Measurements from ENCODE around the gene HBS1L.

Gene HBS1L

DNA sequence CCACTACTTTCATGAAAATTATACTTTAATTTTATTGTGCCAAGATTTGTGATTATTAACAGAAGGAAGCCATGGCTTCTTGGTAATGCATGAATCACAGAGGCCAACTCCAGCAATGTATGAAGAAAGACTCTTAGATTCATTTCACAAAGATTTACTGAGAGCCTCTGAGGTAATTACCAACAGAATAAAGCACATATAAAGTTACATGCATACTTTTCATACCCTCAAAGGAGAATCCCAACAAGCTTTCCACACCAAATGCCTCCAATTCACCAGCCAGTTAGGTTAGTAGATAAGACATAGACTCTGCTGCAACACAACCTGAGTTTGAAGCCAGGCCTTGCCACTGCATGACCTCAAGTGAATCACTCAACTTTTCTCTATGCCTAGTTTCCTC is 41.9 kb downstream of the HBS1L start:
- H3K4me3 ChIP-seq (ENCODE audit: low read depth in 1 of 2, low read length in 2 of 2) = no peak overlapping the region
- H3K9ac ChIP-seq (ENCODE audit: low read length) = no peak overlapping the region
- peaks cover 5% of the 10 kb centered on the region for H3K36me3 ChIP-seq (ENCODE audit: insufficient read depth, low read length)
- no peaks in the 10 kb centered on the region for H3K9me3 ChIP-seq (ENCODE audit: low read length)
- no peaks in the 10 kb centered on the region for H3K27me3 ChIP-seq (ENCODE audit: control insufficient read depth in 1 of 2, insufficient read depth in 2 of 2, low read length in 2 of 2)
- peaks cover 4% of the 10 kb centered on the region for H3K4me1 ChIP-seq (ENCODE audit: insufficient read depth, low read length)
- H3K27ac ChIP-seq (ENCODE audit: low read depth, low read length) = no peak overlapping the region

DNA sequence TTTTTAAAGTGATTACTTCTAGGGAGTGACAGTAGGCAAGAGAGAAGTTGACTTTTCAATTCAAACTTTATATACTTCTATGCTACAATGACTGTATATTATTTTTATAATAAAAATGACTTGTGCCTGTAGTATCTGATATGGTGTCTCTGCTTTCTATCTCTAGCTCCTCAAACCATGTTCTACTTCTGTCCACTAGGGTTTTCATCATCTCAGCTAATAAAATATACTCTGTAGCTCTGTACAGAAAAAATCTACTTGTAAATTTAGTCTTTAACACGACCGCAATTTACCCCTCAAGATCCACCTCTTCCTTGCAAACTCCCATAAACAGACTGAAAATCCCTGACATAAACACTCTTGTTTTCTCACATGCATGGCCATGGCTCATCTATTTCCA is 42.3 kb downstream of the HBS1L start:
- Histone ChIP-seq H3K27me3 (ENCODE audit: control insufficient read depth in 1 of 2, insufficient read depth in 2 of 2, low read length in 2 of 2) (no peaks in the 10 kb centered on the region), H3K9ac (ENCODE audit: low read length) (no peak overlapping the region), H3K9me3 (ENCODE audit: low read length) (no peaks in the 10 kb centered on the region), H3K27ac (ENCODE audit: low read depth, low read length) (no peak overlapping the region), H3K36me3 (ENCODE audit: insufficient read depth, low read length) (peaks cover 5% of the 10 kb centered on the region), H3K4me3 (ENCODE audit: low read depth in 1 of 2, low read length in 2 of 2) (no peak overlapping the region), H3K4me1 (ENCODE audit: insufficient read depth, low read length) (peaks cover 4% of the 10 kb centered on the region)

DNA sequence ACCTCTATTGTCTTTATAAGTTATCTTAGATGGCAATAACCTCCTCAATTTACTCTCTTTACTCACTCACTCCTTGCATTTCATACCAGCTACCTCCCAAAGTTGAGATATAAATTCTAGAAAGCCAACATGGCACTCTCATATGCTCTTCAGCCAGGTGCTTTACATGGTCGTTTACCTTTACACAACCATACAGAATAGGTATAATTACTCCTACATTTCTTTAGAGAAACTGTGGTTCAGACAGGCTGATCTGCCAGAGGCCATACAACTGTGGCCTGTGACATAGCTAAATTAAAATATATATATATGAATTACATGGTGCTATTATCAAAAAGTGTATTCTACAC is 45.7 kb downstream of the HBS1L start:
- H3K36me3 ChIP-seq (ENCODE audit: insufficient read depth, low read length) = peaks cover 5% of the 10 kb centered on the region
- H3K4me1 ChIP-seq (ENCODE audit: insufficient read depth, low read length) = peaks cover 4% of the 10 kb centered on the region
- no peaks in the 10 kb centered on the region for H3K27me3 ChIP-seq (ENCODE audit: control insufficient read depth in 1 of 2, insufficient read depth in 2 of 2, low read length in 2 of 2)
- no peak overlapping the region for H3K4me3 ChIP-seq (ENCODE audit: low read depth in 1 of 2, low read length in 2 of 2)
- no peaks in the 10 kb centered on the region for H3K9me3 ChIP-seq (ENCODE audit: low read length)
- no peak overlapping the region for H3K27ac ChIP-seq (ENCODE audit: low read depth, low read length)
- H3K9ac ChIP-seq (ENCODE audit: low read length) = no peak overlapping the region

DNA sequence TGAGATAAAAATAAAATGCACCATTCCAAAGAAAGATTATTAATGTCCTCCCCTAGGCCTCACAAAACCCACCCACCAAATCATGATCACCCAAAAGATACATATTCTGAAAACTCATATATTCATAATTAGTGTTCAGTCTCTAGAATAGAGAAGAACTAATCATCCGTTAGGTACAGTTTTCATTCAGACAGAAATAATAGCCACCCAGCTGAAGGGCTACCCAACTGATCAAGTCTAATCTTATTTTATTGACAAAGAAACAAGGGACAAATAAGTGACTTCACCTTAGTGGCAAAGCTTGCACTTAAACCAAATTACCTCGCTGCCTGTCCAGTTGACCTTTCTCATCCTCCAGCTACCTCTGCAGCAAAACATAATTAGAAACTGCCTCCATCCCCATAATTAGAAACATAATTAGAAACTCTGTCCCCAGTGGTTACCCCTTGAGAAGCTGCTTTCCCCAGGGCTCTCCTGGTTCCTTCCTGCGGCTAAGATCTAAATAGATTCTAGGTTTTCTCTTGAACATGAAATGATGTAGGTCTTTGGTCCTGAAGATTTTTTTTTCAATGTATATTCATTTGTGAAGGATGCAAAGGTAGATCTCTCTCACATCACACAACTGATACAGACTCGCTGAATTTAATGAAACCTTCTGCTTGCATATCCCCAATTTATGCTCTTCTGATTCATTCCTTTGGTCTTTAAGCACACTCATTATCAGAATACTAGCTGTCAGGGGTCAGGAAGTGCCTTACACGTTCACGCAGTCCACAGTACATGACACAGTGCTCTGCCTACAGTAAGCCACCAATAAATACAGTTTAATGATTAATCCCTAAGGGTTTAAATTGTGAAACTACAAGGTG is 46.3 kb downstream of the HBS1L start:
- no peak overlapping the region for H3K4me3 ChIP-seq (ENCODE audit: low read depth in 1 of 2, low read length in 2 of 2)
- no peak overlapping the region for H3K27ac ChIP-seq (ENCODE audit: low read depth, low read length)
- H3K9ac ChIP-seq (ENCODE audit: low read length) = no peak overlapping the region
- H3K27me3 ChIP-seq (ENCODE audit: control insufficient read depth in 1 of 2, insufficient read depth in 2 of 2, low read length in 2 of 2) = no peaks in the 10 kb centered on the region
- H3K36me3 ChIP-seq (ENCODE audit: insufficient read depth, low read length) = peaks cover 5% of the 10 kb centered on the region
- H3K4me1 ChIP-seq (ENCODE audit: insufficient read depth, low read length) = peaks cover 4% of the 10 kb centered on the region
- H3K9me3 ChIP-seq (ENCODE audit: low read length) = no peaks in the 10 kb centered on the region

DNA sequence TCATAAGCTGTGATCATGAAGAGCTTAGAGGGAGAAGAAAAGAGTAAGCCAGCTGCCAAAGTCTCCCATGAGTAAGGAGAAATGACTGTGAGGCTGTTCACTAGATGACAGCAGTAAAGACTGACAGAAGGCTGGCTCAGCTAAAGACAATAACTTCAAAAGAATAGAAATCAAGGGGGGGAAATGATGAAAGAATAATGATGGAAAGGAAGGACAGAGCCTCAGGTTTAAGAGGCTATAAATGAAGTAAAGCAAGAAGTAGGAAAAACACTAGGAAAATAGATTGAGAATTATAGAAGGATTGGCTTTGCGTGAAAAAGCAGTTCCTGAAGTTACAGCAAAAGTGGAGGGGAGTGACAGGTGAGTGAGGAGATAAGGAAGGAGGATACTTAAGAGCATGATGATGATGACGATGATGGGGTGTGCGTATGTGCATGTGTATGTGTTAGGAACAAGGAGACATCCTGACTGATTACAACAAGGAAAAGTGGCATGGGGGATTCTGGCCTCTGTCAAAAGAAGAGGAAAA is 48.2 kb downstream of the HBS1L start:
- Histone ChIP-seq H3K9me3 (ENCODE audit: low read length) (no peaks in the 10 kb centered on the region), H3K4me1 (ENCODE audit: insufficient read depth, low read length) (no peaks in the 10 kb centered on the region), H3K27ac (ENCODE audit: low read depth, low read length) (no peak overlapping the region), H3K36me3 (ENCODE audit: insufficient read depth, low read length) (no peaks in the 10 kb centered on the region), H3K27me3 (ENCODE audit: control insufficient read depth in 1 of 2, insufficient read depth in 2 of 2, low read length in 2 of 2) (no peaks in the 10 kb centered on the region), H3K4me3 (ENCODE audit: low read depth in 1 of 2, low read length in 2 of 2) (no peak overlapping the region), H3K9ac (ENCODE audit: low read length) (no peak overlapping the region)

DNA sequence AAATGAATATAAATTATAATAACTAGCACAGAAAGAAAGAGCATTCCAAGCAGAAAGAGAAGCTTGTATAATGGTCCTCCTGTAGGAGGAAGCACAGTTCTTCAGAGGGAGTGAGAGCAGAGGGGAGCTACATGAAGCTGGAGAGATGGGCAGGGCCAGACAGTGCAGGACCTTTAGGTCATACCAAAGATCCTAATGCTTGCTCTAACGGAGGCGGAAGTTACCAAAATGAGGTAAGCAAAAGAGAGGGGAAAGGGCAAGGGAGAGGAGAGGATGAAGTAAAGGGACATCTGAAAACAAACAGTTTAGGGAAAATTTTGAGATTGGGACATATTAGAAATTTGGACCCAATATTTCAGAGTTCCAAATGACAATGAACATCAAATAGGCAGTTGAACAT is 50.2 kb downstream of the HBS1L start:
- Histone ChIP-seq H3K9me3 (ENCODE audit: low read length) (no peaks in the 10 kb centered on the region), H3K27ac (ENCODE audit: low read depth, low read length) (no peak overlapping the region), H3K9ac (ENCODE audit: low read length) (no peak overlapping the region), H3K4me1 (ENCODE audit: insufficient read depth, low read length) (no peaks in the 10 kb centered on the region), H3K27me3 (ENCODE audit: control insufficient read depth in 1 of 2, insufficient read depth in 2 of 2, low read length in 2 of 2) (no peaks in the 10 kb centered on the region), H3K4me3 (ENCODE audit: low read depth in 1 of 2, low read length in 2 of 2) (no peak overlapping the region), H3K36me3 (ENCODE audit: insufficient read depth, low read length) (no peaks in the 10 kb centered on the region)

DNA sequence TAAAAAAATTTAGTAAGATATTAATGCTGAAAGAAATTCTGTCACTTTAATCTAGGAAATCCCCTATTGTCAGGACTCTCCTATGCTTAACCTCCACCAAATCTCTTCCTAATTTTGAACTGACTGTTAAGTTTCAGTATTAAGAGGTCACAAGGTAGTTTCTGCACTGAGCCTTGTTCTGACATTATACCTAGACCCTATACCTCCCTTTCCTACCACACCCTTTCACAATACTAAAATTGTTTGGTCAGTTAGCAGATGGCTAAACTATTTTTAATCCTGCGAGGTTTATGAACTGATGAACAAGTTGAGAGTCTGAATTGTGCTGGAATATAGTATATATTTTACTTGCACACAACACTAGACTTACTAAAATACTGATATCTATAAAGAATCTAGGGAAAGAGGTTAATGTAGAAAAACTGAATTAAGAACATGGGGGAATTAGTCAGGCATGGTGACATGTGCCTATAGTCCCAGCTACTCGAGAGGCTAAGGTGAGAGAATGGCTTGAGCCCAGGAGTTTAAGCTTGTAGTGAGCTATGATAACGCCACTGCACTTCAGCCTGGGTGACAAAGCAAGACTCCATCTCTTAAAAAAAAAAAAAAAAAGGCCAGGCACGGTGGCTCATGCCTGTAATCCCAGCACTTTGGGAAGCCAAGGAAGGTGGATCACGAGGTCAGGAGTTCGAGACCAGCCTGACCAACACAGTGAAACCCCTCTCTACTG is 51.5 kb downstream of the HBS1L start:
- no peaks in the 10 kb centered on the region for H3K36me3 ChIP-seq (ENCODE audit: insufficient read depth, low read length)
- H3K27ac ChIP-seq (ENCODE audit: low read depth, low read length) = no peak overlapping the region
- H3K9me3 ChIP-seq (ENCODE audit: low read length) = no peaks in the 10 kb centered on the region
- no peak overlapping the region for H3K9ac ChIP-seq (ENCODE audit: low read length)
- H3K4me3 ChIP-seq (ENCODE audit: low read depth in 1 of 2, low read length in 2 of 2) = no peak overlapping the region
- no peaks in the 10 kb centered on the region for H3K27me3 ChIP-seq (ENCODE audit: control insufficient read depth in 1 of 2, insufficient read depth in 2 of 2, low read length in 2 of 2)
- H3K4me1 ChIP-seq (ENCODE audit: insufficient read depth, low read length) = no peaks in the 10 kb centered on the region

DNA sequence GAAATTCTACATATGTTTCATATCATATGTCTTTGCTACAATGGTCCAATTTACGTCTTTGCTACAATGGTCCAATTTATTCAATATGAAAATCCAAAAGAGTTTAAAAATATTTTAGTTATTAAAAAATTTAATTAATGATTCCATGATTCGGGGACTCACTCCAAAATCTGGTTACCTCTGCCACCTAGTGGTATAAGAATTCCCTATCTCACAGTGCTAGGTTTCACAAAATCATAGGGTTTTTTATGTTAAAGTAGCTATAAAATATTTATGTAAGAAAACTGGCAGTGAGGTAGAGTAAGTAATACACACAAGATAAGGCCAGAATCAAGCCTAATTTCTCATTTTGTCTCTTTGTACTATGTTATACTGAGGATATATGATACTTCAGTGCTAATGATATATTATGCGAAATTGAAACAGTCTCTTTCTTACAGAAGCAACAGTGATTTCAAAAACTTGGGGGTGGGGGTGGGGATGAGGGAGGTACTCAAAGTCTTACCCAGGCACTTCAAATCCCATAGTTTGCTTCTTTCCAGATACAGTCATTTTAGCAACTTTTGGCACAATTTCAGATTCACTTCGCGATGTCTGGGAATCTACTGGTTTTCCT is 52.3 kb downstream of the HBS1L start:
- Histone ChIP-seq H3K9ac (ENCODE audit: low read length) (no peak overlapping the region), H3K4me3 (ENCODE audit: low read depth in 1 of 2, low read length in 2 of 2) (no peak overlapping the region), H3K27ac (ENCODE audit: low read depth, low read length) (no peak overlapping the region), H3K4me1 (ENCODE audit: insufficient read depth, low read length) (no peaks in the 10 kb centered on the region), H3K36me3 (ENCODE audit: insufficient read depth, low read length) (peaks cover 3% of the 10 kb centered on the region), H3K27me3 (ENCODE audit: control insufficient read depth in 1 of 2, insufficient read depth in 2 of 2, low read length in 2 of 2) (no peaks in the 10 kb centered on the region), H3K9me3 (ENCODE audit: low read length) (no peaks in the 10 kb centered on the region)

DNA sequence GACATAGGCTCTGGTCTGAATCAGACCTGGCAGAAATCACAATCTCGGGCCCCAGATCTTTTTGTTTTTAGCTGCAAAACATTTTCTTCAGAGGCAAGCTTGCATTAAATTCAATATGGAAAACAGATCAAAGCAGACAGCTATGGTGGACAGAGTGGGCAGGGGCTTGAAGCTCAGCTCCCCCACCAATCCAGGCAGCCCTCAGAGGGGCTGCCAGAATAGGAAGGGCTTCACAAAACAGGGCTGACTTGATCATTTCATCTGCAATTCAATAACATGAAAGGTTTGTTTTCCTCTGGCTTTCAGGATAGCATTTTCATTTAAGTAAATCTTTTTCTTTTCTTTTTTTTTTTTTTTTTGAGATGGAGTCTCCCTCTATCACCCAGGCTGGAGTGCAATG is 55.5 kb downstream of the HBS1L start:
- Histone ChIP-seq H3K27ac (ENCODE audit: low read depth, low read length) (no peak overlapping the region), H3K4me1 (ENCODE audit: insufficient read depth, low read length) (no peaks in the 10 kb centered on the region), H3K36me3 (ENCODE audit: insufficient read depth, low read length) (peaks cover 10% of the 10 kb centered on the region), H3K27me3 (ENCODE audit: control insufficient read depth in 1 of 2, insufficient read depth in 2 of 2, low read length in 2 of 2) (no peaks in the 10 kb centered on the region), H3K4me3 (ENCODE audit: low read depth in 1 of 2, low read length in 2 of 2) (no peak overlapping the region), H3K9me3 (ENCODE audit: low read length) (no peaks in the 10 kb centered on the region), H3K9ac (ENCODE audit: low read length) (no peak overlapping the region)

DNA sequence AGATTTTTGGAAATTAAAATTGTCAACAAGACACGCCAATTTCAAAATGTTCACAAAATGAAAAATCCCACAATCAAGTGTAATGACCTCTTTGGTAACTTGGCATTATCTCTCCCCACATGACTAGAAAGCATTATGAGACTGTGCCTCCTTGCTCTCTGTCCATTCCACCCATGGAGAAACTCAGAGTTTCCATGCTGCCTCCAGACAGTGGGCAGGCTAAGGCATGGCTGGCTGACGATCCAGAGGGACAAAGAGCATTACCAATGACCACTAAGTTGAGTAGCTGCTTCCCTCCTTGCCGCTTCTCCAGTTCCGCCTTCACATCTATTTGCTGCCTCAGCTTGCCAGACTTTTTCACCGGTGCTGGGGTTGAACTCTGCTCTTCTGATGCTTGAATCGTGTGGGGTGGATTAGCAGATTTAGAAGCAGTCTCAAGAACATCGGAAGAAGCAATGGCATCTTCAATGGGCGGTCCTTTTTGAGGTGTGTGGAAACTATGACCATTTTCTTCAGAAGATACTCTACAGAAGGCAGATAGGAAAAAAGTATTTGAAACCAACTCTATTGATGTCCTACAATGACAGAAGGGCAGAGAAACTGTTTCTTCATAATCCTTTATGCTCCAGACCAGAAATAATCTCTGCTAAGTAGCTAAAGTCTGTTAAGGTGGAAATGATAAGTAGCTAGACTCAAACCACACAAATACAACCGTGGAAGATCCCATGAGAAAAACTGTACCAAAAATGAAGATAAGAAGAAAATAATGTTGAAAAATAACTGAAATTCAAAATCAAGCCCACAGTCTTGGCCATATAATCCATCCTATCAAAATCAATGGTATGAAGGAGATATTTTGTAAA is 57.3 kb downstream of the HBS1L start:
- no peaks in the 10 kb centered on the region for H3K4me1 ChIP-seq (ENCODE audit: insufficient read depth, low read length)
- peaks cover 14% of the 10 kb centered on the region for H3K36me3 ChIP-seq (ENCODE audit: insufficient read depth, low read length)
- no peaks in the 10 kb centered on the region for H3K9me3 ChIP-seq (ENCODE audit: low read length)
- no peak overlapping the region for H3K27ac ChIP-seq (ENCODE audit: low read depth, low read length)
- no peak overlapping the region for H3K9ac ChIP-seq (ENCODE audit: low read length)
- H3K4me3 ChIP-seq (ENCODE audit: low read depth in 1 of 2, low read length in 2 of 2) = no peak overlapping the region
- H3K27me3 ChIP-seq (ENCODE audit: control insufficient read depth in 1 of 2, insufficient read depth in 2 of 2, low read length in 2 of 2) = no peaks in the 10 kb centered on the region

DNA sequence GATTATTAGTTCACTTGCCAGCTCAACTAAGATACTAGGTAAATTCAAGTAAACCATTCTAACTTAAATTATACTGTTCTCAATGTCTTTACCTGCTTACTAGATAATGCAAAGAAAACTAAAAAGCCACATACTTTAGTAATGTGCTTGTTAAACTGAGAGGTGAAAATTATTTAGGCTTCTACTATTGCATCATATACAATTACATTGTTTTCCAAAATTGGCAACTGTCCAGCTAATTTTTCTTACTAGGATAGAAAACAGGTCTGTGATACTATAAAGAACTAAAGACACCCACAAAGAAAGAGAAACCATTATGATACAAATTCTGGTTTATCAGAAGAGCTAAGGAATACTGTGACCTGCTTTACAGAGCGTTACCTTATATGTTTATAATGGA is 59.1 kb downstream of the HBS1L start:
- Histone ChIP-seq H3K9me3 (ENCODE audit: low read length) (no peaks in the 10 kb centered on the region), H3K36me3 (ENCODE audit: insufficient read depth, low read length) (peaks cover 18% of the 10 kb centered on the region), H3K27me3 (ENCODE audit: control insufficient read depth in 1 of 2, insufficient read depth in 2 of 2, low read length in 2 of 2) (no peaks in the 10 kb centered on the region), H3K27ac (ENCODE audit: low read depth, low read length) (no peak overlapping the region), H3K4me3 (ENCODE audit: low read depth in 1 of 2, low read length in 2 of 2) (no peak overlapping the region), H3K4me1 (ENCODE audit: insufficient read depth, low read length) (no peaks in the 10 kb centered on the region), H3K9ac (ENCODE audit: low read length) (no peak overlapping the region)
